Measurements from ENCODE around the gene IST1. TPM values are rescaled to one million over a fixed set of nuclear protein-coding genes. Genes with fewer than 3 reads are reported as not detected.

The IST1 gene
- total RNA-seq, 1 experiment from 2014 or later, result 206 TPM

DNA sequence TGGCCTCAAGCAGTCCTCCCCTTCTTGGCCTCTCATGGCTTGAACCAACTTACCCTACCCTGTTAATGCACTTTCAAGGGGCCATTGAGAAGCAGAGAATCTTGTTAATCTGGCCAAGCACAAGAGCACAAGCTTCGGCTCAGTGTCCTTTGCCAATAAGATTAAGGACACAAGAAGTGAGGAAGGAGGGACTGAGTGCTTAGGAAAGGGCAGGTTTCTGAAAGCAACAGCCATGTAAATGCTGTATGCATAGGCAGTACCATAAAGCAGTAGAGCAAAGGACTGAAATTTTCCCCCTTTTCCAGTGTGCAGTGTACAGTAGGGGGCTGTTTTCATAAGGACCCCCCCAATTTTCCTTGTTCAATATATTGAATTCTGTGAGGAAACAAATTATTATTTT lies 37.7 kb downstream of the IST1 start:
- intact Hi-C loops (cut with micrococcal nuclease; ENCODE audit: unreplicated experiment), result no loop called here
- ChIA-PET POLR2A (ENCODE audit: low non-redundant PET) (no interaction called here), CTCF (no interaction called here)
- DNase-seq (ENCODE audit: low spot score), result no peak
- H3K9me3 ChIP-seq (ENCODE audit: low read depth, low read length, poor library complexity, severe bottlenecking), result no peaks in the 10 kb centered on the region
- BruUV-seq (replicated peaks), result no TSS peak
- H3K36me3 ChIP-seq (ENCODE audit: insufficient read depth, low read length, poor library complexity, severe bottlenecking), result peaks cover 43% of the 10 kb centered on the region
- no peaks in the 10 kb centered on the region for H3K27me3 ChIP-seq (replicated peaks; ENCODE audit: insufficient read depth, low read depth, low read length, poor library complexity)
- peaks cover 13% of the 10 kb centered on the region for H3K4me1 ChIP-seq (ENCODE audit: insufficient read depth, low read length, poor library complexity, severe bottlenecking)
- H3K4me3 ChIP-seq (ENCODE audit: low read depth, low read length, poor library complexity, severe bottlenecking), result no peak overlapping the region
- TF ChIP-seq, protein P1, sequence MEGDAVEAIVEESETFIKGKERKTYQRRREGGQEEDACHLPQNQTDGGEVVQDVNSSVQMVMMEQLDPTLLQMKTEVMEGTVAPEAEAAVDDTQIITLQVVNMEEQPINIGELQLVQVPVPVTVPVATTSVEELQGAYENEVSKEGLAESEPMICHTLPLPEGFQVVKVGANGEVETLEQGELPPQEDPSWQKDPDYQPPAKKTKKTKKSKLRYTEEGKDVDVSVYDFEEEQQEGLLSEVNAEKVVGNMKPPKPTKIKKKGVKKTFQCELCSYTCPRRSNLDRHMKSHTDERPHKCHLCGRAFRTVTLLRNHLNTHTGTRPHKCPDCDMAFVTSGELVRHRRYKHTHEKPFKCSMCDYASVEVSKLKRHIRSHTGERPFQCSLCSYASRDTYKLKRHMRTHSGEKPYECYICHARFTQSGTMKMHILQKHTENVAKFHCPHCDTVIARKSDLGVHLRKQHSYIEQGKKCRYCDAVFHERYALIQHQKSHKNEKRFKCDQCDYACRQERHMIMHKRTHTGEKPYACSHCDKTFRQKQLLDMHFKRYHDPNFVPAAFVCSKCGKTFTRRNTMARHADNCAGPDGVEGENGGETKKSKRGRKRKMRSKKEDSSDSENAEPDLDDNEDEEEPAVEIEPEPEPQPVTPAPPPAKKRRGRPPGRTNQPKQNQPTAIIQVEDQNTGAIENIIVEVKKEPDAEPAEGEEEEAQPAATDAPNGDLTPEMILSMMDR (conservative IDR thresholded peaks at IDR 0.05; ENCODE audit: low read depth, low read length), result no peak
- TF ChIP-seq EZH2 (IDR thresholded peaks at IDR 0.05; ENCODE audit: borderline replicate concordance, low read depth, low read length, poor library complexity, severe bottlenecking), result no peak
- no peak overlapping the region for H3K27ac ChIP-seq (ENCODE audit: low read depth, low read length, poor library complexity, severe bottlenecking)

DNA sequence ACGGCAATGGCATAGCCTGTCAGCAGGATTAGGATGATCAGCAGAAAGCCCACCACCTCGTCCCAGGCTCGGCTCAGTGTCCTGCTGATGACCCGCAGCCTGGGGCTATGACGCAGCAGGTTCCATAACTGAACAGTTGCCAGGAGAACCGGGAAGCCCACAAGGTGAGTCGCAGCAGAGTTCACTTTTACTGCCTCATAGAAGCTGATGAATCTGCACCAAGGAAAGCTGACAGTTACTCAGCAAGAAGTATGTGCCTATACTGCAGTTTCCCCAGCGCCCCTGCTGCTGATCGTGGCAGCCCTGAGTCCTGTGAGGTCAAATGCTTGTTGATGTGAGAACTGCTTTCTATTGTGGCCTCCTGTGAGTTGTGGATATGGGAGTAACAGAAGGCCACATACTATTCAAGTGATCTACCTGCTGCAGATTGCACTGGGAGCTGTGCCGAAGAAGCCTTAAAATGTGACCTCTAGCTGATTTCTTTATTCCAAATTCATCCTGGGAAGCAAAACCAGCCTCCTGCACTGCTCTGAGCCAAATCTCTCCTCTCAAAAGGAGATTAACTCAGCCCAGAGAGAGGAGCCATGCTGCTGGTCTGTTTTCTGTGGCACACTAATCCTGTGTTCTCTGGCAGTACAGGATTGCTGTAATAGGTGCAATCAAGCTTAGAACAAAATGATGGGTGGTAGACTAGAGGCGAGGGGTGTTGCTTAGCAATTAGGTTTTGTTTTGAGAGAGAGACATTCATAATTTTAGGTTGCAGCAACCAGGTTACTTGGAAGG lies 38.8 kb downstream of the IST1 start:
- CTCF ChIA-PET, result no interaction called here
- intact Hi-C loops (cut with micrococcal nuclease; ENCODE audit: unreplicated experiment), result no loop called here
- H3K27ac ChIP-seq (ENCODE audit: low read depth, low read length, poor library complexity, severe bottlenecking), result no peak overlapping the region

DNA sequence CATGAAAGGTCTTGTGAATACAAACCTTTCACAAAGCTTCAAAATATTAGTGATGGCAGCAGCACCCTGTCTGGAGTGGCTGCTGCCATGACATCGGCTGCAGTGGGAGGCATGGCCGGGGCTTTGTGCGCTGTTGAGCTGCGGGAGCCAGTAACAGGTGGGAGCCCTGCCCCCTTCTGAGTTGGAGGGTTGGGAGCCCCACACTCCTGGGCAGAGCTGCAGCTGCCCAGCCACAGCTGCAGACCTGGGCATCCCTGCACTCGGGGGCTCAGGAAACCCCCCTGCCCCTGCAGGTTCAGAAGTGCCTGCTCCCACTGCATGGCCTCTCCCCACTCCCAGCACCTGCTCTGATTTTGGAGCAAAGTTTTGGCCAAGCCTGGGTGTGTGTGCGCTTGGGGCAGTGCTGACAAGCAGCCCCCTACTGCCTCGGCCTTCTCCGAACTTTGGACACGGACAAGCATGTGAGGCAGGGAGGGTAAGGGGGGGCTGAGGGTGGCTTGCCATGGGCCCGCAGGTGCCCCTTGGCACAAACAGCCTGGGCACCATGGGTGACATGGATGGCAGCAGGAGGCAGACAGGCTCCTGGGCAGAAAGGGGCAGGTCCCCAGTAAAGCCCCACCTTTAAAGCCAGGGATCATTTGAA lies 42.7 kb downstream of the IST1 start:
- BruUV-seq (replicated peaks), result no TSS peak
- Histone ChIP-seq H3K4me1 (ENCODE audit: insufficient read depth, low read length, poor library complexity, severe bottlenecking) (no peaks in the 10 kb centered on the region), H3K36me3 (ENCODE audit: insufficient read depth, low read length, poor library complexity, severe bottlenecking) (peaks cover 12% of the 10 kb centered on the region), H3K27ac (ENCODE audit: low read depth, low read length, poor library complexity, severe bottlenecking) (no peak overlapping the region), H3K9me3 (ENCODE audit: low read depth, low read length, poor library complexity, severe bottlenecking) (no peaks in the 10 kb centered on the region), H3K27me3 (replicated peaks; ENCODE audit: insufficient read depth, low read depth, low read length, poor library complexity) (no peaks in the 10 kb centered on the region), H3K4me3 (ENCODE audit: low read depth, low read length, poor library complexity, severe bottlenecking) (no peak overlapping the region)
- CTCF ChIA-PET, result no interaction called here
- POLR2A ChIA-PET (ENCODE audit: low non-redundant PET), result no interaction called here
- no peak for TF ChIP-seq EZH2 (IDR thresholded peaks at IDR 0.05; ENCODE audit: borderline replicate concordance, low read depth, low read length, poor library complexity, severe bottlenecking)
- TF ChIP-seq, protein P1 (conservative IDR thresholded peaks at IDR 0.05; ENCODE audit: low read depth, low read length), result no peak
- no peak for DNase-seq (ENCODE audit: low spot score)
- intact Hi-C loops (cut with micrococcal nuclease; ENCODE audit: unreplicated experiment), result no loop called here

More for the DNA sequence above, 38.8 kb downstream of the IST1 start:
- Histone ChIP-seq H3K9me3 (ENCODE audit: low read depth, low read length, poor library complexity, severe bottlenecking) (no peaks in the 10 kb centered on the region), H3K27me3 (replicated peaks; ENCODE audit: insufficient read depth, low read depth, low read length, poor library complexity) (no peaks in the 10 kb centered on the region), H3K4me1 (ENCODE audit: insufficient read depth, low read length, poor library complexity, severe bottlenecking) (peaks cover 4% of the 10 kb centered on the region), H3K4me3 (ENCODE audit: low read depth, low read length, poor library complexity, severe bottlenecking) (no peak overlapping the region), H3K36me3 (ENCODE audit: insufficient read depth, low read length, poor library complexity, severe bottlenecking) (peaks cover 32% of the 10 kb centered on the region)
- no TSS peak for BruUV-seq (replicated peaks)
- no peak for DNase-seq (ENCODE audit: low spot score)
- TF ChIP-seq, protein P1 (conservative IDR thresholded peaks at IDR 0.05; ENCODE audit: low read depth, low read length), result no peak
- no peak for TF ChIP-seq EZH2 (IDR thresholded peaks at IDR 0.05; ENCODE audit: borderline replicate concordance, low read depth, low read length, poor library complexity, severe bottlenecking)
- POLR2A ChIA-PET (ENCODE audit: low non-redundant PET), result interaction anchor here (0.5 kb wide), 1 partner anchor 34 kb away, joined by 9 read pairs; no protein-coding TSS in a partner anchor

All from A673 (cell line).